DND-41 (cell line): ENCODE data around the gene KRTAP10-8.

ENCODE experiments used
- ATAC-seq: fragments of 200-7000 bp; cut with Tn5 transposase; 3 replicates; pipeline ENCODE4 v1.9.1; 2021; ENCODE audit warnings: low read depth; ENCODE audit not compliant: insufficient read depth
- DNase-seq: peaks from one replicate; pipeline ENCODE4 v3.0.0-alpha.2; 2020
- H2AFZ ChIP-seq: 2 replicates; pipeline ENCODE4 v1.6.0; 2012; ENCODE audit warnings: low read depth, low read length
- H3K27ac ChIP-seq: 2 replicates; pipeline ENCODE4 v1.5.1; 2012; ENCODE audit warnings: low read length, inconsistent platforms
- H3K27me3 ChIP-seq: fragments of 200-600 bp; sonication (generic); 2 replicates; pipeline ENCODE4 v1.6.0; 2012; ENCODE audit warnings: low read length, mild to moderate bottlenecking, inconsistent platforms; ENCODE audit not compliant: insufficient read depth, poor library complexity
- H3K36me3 ChIP-seq: 2 replicates; pipeline ENCODE4 v1.5.1; 2012; ENCODE audit warnings: low read length, inconsistent platforms; ENCODE audit not compliant: insufficient read depth
- H3K4me1 ChIP-seq: 2 replicates; pipeline ENCODE4 v1.5.1; 2012; ENCODE audit warnings: mild to moderate bottlenecking, low read length; ENCODE audit not compliant: insufficient read depth
- H3K4me2 ChIP-seq: 2 replicates; pipeline ENCODE4 v1.6.0; 2012; ENCODE audit warnings: mild to moderate bottlenecking, moderate library complexity, low read length, inconsistent platforms; ENCODE audit not compliant: insufficient read depth
- H3K4me3 ChIP-seq, 2 experiments: fragments of 200-600 bp in 1 of 2; shearing (Covaris generic) in 1 of 2; 2 replicates each; pipeline ENCODE4 v1.5.1; 2012 to 2016; ENCODE audit warnings: inconsistent platforms in 2 of 2, low read length in 2 of 2, mild to moderate bottlenecking in 2 of 2, low read depth in 1 of 2, moderate library complexity in 1 of 2
- H3K79me2 ChIP-seq: 2 replicates; pipeline ENCODE4 v1.6.0; 2012; ENCODE audit warnings: low read length, inconsistent platforms; ENCODE audit not compliant: insufficient read depth
- H3K9ac ChIP-seq: 2 replicates; pipeline ENCODE4 v1.6.0; 2012; ENCODE audit warnings: low read depth, mild to moderate bottlenecking, inconsistent platforms, low read length, moderate library complexity
- H3K9me3 ChIP-seq: 2 replicates; pipeline ENCODE4 v1.5.1; 2012; ENCODE audit warnings: low read length, moderate library complexity, mild to moderate bottlenecking, inconsistent platforms; ENCODE audit not compliant: insufficient read depth, severe bottlenecking
- H4K20me1 ChIP-seq: 2 replicates; pipeline ENCODE4 v1.6.0; 2012; ENCODE audit warnings: low read length; ENCODE audit not compliant: insufficient read depth
- CTCF ChIP-seq: IDR thresholded peaks from 2 replicates; pipeline ENCODE4 v1.5.1; 2012; ENCODE audit warnings: borderline replicate concordance, low read length, moderate library complexity, mild to moderate bottlenecking; ENCODE audit not compliant: poor library complexity, severe bottlenecking; ENCODE audit errors: extremely low read depth
- EZH2 ChIP-seq: IDR thresholded peaks from 3 replicates; pipeline ENCODE4 v1.6.1; 2012; ENCODE audit warnings: borderline replicate concordance, low read depth, mild to moderate bottlenecking, moderate library complexity, low read length, inconsistent platforms; ENCODE audit not compliant: severe bottlenecking

KRTAP10-8 gene

DNA sequence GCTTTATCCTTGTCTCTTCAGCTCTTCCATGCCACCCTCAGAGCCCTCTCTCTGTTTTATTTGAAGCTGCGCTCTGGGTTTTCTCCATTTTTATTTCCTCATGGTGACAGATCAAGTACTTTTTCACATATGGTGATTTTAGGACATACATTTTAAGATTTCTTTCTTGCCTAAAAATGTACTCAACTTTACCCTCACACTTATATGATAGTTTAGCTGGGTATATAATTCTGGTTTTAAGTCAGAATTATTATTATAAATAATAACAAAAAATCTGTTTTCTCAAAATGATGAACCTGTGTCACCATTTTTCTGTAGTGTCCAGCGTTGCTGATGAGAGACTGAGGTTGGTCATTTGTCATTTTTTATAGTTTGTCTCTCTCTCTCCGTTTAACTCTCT is 30.7 kb upstream of the KRTAP10-8 start:
- H3K4me2 ChIP-seq, result no peak overlapping the region
- peaks cover 7% of the 10 kb centered on the region for H3K27me3 ChIP-seq
- ATAC-seq, result no peak
- no peaks in the 10 kb centered on the region for H3K36me3 ChIP-seq
- H3K9ac ChIP-seq, result no peak overlapping the region
- peaks cover 9% of the 10 kb centered on the region for H3K9me3 ChIP-seq
- no peak for DNase-seq
- H4K20me1 ChIP-seq, result no peaks in the 10 kb centered on the region
- TF ChIP-seq EZH2 (no peak), CTCF (no peak)
- H3K4me3 ChIP-seq, result no peak overlapping the region
- H3K79me2 ChIP-seq, result no peaks in the 10 kb centered on the region
- no peak overlapping the region for H2AFZ ChIP-seq
- no peak overlapping the region for H3K27ac ChIP-seq
- no peaks in the 10 kb centered on the region for H3K4me1 ChIP-seq

DNA sequence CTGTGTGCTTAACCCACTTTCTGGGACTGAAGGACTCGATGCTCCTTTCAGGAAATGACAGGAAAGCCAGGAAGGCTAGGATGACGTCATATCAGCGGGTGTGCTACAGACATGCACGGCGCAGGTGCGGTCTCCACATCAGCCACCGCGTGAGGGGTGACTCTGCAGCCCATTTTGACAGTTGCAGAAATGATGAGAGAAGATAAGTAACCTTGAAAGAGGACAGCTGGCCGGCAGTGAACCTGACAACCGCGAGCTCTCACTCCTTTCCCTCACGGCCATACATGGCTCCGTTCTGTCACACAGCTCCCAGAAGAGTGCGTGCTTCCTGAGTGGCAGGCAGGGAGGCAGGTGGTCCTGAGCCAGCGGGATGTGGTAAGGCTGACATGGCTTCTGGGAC is 29.8 kb upstream of the KRTAP10-8 start:
- no peak for DNase-seq
- Histone ChIP-seq H3K4me2 (no peak overlapping the region), H3K9ac (no peak overlapping the region)

GRCh38 chr21:44583089-44583799 is 28.6 kb upstream of the KRTAP10-8 start:
- Histone ChIP-seq H3K27ac (no peak overlapping the region), H3K9me3 (peaks cover 9% of the 10 kb centered on the region), H3K27me3 (peaks cover 7% of the 10 kb centered on the region), H2AFZ (no peak overlapping the region), H4K20me1 (no peaks in the 10 kb centered on the region), H3K4me2 (no peak overlapping the region), H3K4me3 (no peak overlapping the region), H3K36me3 (no peaks in the 10 kb centered on the region), H3K79me2 (no peaks in the 10 kb centered on the region), H3K9ac (no peak overlapping the region), H3K4me1 (no peaks in the 10 kb centered on the region)
- DNase-seq, result no peak
- TF ChIP-seq CTCF, result no peak
- no peak for TF ChIP-seq EZH2
- no peak for ATAC-seq

More for the DNA sequence above, 29.8 kb upstream of the KRTAP10-8 start:
- H3K36me3 ChIP-seq, result no peaks in the 10 kb centered on the region
- H3K79me2 ChIP-seq, result no peaks in the 10 kb centered on the region
- no peak overlapping the region for H3K27ac ChIP-seq
- no peaks in the 10 kb centered on the region for H4K20me1 ChIP-seq
- H2AFZ ChIP-seq, result no peak overlapping the region
- no peaks in the 10 kb centered on the region for H3K4me1 ChIP-seq
- H3K4me3 ChIP-seq, result no peak overlapping the region
- TF ChIP-seq EZH2 (no peak), CTCF (no peak)
- H3K27me3 ChIP-seq, result peaks cover 7% of the 10 kb centered on the region
- H3K9me3 ChIP-seq, result peaks cover 9% of the 10 kb centered on the region
- ATAC-seq, result no peak
